ENCODE results near the gene PAXX.

The PAXX gene

DNA sequence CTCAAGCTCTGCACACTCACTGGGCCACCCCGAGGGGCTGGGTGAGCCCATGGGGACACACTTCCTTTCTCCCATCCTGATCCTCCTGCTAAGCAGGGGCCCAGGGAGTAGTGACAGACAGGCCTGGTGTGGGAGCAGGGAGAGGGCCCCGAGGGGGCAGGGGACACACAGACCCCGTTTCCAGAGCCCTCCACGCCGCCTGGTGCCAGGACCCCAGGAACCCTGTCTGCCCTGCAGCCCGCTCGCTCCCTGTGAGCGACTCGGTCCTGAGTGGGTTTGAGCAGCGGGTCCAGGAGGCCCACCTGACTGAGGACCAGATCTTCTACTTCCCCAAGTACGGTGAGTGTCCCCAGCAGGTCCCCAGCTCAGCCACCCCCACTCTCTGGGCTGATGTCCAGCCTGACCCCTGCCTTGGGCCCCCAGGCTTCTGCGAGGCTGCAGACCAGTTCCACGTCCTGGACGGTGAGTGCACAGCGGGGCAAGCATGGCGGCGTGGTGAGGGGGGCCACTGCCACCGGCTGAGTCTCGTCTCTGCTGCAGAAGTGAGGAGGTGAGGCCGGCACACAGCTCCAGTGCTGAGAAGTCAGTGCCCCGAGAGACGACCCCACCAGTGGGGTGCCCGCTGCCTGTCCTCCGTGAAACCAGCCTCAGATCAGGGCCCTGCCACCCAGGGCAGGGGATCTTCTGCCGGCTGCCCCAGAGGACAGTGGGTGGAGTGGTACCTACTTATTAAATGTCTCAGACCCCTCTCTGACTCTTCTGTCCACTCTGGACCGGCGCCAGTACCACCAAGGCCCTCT, 45.8 kb upstream of the PAXX start:
- Histone ChIP-seq H3K4me3 (no peak overlapping the region), H3K4me1 (peaks cover 35 to 67% (median 55%) of the 10 kb centered on the region in 10 experiments), H3K4me2 (peak overlapping the region in 3 of 11 experiments; percentile 39 to 65 (median 57); a peak in 3 of 22 replicates), H3K27me3 (no peaks in the 10 kb centered on the region), H4K20me1 (peaks cover 24 to 29% (median 27%) of the 10 kb centered on the region in 11 experiments; a peak in 21 of 22 replicates), H3K36me3 (peaks cover 16 to 22% (median 19%) of the 10 kb centered on the region in 11 experiments), H3K9ac (peak overlapping the region in 3 of 11 experiments; percentile 9 to 23 (median 21); a peak in 3 of 22 replicates), H3K9me3 (replicated peaks in 1 of 11) (no peaks in the 10 kb centered on the region), H3K27ac (no peak overlapping the region)
- no peak for TF ChIP-seq Cebpa-rat (IDR thresholded peaks at IDR 0.05)

DNA sequence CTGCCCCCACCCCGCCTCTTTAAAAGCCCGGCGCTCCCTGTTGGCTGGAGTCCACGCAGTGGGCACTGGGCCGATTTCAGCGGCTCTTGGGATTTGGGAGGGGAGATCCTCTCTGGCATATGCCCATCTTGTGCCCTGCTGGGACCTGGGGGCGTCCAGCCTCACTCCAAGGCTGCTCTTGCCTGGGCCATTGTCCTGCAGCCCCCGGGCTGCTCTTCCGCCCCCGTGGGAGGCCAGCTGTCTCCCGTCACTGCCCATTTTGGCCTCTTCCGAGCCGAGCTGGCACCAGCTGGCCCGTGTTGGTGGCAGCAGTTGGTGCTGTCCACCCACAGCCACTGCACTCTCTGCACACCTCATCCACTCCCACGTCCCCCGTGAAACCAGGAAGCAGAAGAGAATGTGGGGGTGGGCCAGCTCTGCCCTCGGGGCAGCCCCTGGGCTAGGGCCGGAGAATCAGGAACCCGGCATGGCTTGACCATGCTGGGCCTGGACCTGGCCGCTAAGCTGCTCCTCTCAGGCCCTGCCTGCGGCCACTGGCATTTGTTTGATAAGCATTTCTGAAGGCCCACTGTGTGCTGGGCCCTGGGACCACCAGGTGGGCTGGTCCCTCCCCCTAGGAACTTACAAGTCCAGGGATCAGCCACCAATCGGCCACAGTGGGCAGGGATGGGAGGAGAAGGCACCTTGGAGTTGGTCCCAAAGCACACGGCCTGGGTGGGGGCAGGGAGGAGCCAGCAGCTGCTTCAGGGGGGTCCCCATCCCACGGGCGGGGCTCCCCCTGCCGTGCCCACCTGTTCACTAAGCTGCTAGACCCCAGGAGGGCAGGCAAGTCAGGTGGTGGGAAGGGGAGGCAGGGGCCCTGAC, 45.0 kb upstream of the PAXX start:
- TF ChIP-seq Cebpa-rat (IDR thresholded peaks at IDR 0.05) = no peak
- peak overlapping the region in 4 of 11 experiments; percentile 3 to 65 (median 42); a peak in 5 of 22 replicates for H3K4me2 ChIP-seq

DNA sequence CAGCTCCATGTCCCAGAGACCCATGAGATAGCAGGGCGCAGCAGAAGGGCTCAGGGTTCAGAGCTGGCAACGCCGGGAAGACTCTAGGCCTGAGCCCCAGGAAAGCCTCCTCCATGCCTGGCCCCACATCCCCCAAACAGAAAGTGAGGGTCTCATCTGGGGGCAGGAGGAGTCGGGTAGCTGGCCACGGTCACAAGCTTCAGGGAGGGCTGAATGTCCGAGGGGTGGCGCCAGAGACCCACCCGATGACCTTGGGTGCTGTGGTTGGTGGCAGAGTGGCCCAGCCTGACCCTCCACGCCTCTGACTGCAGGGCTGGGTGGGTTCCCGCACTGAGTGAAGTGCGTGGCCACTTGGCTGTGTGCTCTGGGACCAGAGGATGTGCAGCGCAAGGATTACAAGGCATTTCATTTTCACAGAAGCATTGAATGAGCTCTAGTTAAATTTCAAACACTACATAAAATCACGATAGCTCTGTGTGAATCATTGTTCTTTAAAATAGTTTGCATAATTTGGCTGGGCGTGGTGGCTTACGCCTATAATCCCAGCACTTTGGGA, 44.2 kb upstream of the PAXX start:
- H3K27ac ChIP-seq = peak overlapping the region in 3 of 11 experiments; percentile 0 to 28 (median 18); a peak in 3 of 22 replicates

More for the DNA sequence above, 45.0 kb upstream of the PAXX start:
- Histone ChIP-seq H3K9ac (peak overlapping the region in 7 of 11 experiments; percentile 3 to 52 (median 23); a peak in 10 of 22 replicates), H3K27me3 (no peaks in the 10 kb centered on the region), H3K4me1 (peaks cover 35 to 63% (median 55%) of the 10 kb centered on the region in 10 experiments), H3K27ac (peak overlapping the region in 3 of 11 experiments; percentile 0 to 28 (median 18); a peak in 3 of 22 replicates), H4K20me1 (peaks cover 15 to 21% (median 19%) of the 10 kb centered on the region in 11 experiments; a peak in 21 of 22 replicates), H3K4me3 (no peak overlapping the region), H3K9me3 (replicated peaks in 1 of 11) (no peaks in the 10 kb centered on the region), H3K36me3 (peaks cover 7 to 14% (median 11%) of the 10 kb centered on the region in 11 experiments)

DNA sequence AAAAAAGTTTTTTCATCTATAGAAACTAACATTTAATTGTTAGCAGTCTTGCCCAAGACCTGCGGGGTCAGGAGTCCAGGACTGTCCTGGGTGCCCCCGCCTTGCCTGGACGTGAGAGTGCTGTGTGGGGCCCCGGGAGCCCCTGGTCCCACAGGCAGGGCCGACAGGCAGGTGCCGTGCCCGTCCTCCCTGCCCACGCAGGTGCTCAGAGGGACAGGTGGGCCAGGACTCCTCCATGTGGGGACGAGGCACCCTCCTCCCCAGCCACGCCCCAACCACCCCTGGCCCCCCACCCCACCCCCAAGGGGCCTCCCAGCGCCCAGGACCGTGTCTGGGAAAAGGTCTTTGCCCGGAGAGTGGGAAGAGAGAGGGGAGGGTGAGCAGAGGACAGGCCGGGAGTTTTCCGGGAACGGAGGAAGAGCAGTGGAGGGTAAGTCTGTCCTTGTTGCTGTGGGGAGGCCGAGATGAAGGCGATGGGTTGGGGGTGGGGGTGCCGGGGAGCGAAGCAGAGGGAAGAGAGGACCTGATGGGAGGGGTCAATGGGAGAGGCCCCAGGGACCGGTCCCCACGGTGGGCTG, 42.9 kb upstream of the PAXX start:
- Histone ChIP-seq H4K20me1 (peaks cover 0 to under 1% (median 0%) of the 10 kb centered on the region in 11 experiments; a peak in 2 of 22 replicates), H3K4me1 (peaks cover 24 to 51% (median 42%) of the 10 kb centered on the region in 10 experiments), H3K9ac (peak overlapping the region; percentile 64 to 81 (median 76)), H3K4me3 (peak overlapping the region; percentile 59 to 76 (median 66)), H3K36me3 (no peaks in the 10 kb centered on the region), H3K9me3 (replicated peaks in 1 of 11) (no peaks in the 10 kb centered on the region), H3K27me3 (no peaks in the 10 kb centered on the region), H3K27ac (peak overlapping the region; percentile 63 to 76 (median 70); a peak in 21 of 22 replicates), H3K4me2 (peak overlapping the region; percentile 82 to 99 (median 94))
- no peak for TF ChIP-seq Cebpa-rat (IDR thresholded peaks at IDR 0.05)

More for the DNA sequence above, 44.2 kb upstream of the PAXX start:
- no peaks in the 10 kb centered on the region for H3K27me3 ChIP-seq
- H4K20me1 ChIP-seq = peaks cover 8 to 13% (median 11%) of the 10 kb centered on the region in 11 experiments; a peak in 20 of 22 replicates
- H3K4me2 ChIP-seq = peak overlapping the region in 6 of 11 experiments; percentile 3 to 65 (median 20); a peak in 5 of 22 replicates
- H3K4me3 ChIP-seq = no peak overlapping the region
- TF ChIP-seq Cebpa-rat (IDR thresholded peaks at IDR 0.05) = no peak
- no peaks in the 10 kb centered on the region for H3K9me3 ChIP-seq (replicated peaks in 1 of 11)
- peak overlapping the region in 6 of 11 experiments; percentile 3 to 52 (median 24); a peak in 6 of 22 replicates for H3K9ac ChIP-seq
- H3K36me3 ChIP-seq = peaks cover 0 to 6% (median 3%) of the 10 kb centered on the region in 11 experiments; a peak in 12 of 22 replicates
- peaks cover 31 to 56% (median 48%) of the 10 kb centered on the region in 10 experiments for H3K4me1 ChIP-seq

DNA sequence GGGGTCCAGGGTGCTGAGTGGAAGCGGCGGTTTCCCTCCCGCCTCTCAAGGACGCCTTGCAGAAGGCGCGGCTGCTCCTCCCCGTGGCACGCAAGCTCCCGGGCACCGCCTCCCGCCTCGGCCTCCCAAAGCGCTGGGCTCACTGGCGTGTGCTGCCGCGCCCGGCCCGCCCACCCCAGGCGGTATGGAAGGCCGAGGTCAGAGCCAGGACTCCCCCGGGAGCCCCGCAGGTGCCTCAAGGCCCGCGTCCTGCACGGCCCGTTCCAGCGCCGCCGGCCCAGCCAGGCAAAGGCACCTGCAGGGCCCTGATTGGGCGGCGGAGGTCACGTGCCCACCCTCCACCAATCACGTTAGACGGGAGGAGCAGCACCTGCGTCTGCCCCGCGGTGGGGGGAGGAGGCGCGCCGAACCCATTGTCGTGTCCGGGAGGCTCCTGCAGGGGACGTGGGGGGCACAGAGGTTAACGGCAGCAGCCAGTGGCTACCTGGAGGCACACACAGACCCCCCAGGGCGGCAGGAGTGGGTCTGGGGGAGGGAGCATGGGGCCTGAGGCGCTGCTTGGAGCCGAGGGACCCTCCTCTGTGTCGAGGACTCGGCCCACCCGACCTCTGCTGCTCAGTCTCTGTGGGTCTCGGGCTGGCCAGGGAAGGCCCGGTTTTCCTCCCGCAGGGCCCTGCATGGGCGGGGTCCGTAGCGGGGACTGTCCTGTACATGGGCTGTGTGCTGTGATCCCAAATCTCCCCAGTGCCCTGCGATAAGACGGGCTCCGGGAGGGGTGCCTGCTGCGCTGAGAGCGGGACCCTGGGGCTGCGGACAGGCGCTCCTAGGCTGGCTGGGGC, 42.2 kb upstream of the PAXX start:
- Histone ChIP-seq H3K27ac (peak overlapping the region; percentile 63 to 76 (median 70)), H3K27me3 (no peaks in the 10 kb centered on the region), H3K9ac (peak overlapping the region; percentile 64 to 81 (median 76))

DNA sequence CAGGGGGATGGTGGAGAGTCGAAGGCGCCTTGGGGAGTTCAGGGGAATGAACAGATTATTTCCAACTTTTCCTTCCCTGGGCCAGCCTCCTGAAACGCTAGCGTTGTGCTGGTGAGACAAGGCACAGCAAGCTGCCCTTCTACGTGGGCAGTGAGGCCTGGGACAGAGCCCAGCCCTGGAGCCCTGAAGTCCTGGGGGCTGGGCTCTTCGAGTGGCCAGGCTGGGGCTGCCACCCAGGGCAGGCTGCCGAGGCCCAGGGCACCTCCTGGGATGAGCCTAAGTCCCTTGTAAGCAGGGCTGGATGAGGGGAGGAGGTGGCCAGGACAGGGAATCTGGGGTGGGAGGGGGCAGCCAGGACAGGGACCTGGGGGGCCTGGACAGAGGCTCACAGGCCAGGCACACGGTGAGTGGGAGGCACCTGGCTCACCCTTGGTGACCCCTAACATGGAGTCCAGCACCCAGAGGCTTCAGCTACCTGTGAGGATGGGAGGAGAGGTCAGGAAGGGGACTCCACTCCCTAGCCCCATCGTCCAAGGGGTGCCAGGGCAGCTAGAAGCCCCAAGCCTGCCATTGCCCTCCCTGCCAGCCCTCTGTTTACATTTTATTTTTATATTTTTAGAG, 41.5 kb upstream of the PAXX start:
- no peaks in the 10 kb centered on the region; a peak in 1 of 22 replicates for H4K20me1 ChIP-seq
- no peaks in the 10 kb centered on the region for H3K9me3 ChIP-seq (replicated peaks in 1 of 11)
- H3K27ac ChIP-seq = peak overlapping the region; percentile 63 to 76 (median 70)
- peaks cover 14 to 40% (median 31%) of the 10 kb centered on the region in 10 experiments for H3K4me1 ChIP-seq
- H3K27me3 ChIP-seq = no peaks in the 10 kb centered on the region
- TF ChIP-seq Cebpa-rat (IDR thresholded peaks at IDR 0.05) = no peak
- H3K9ac ChIP-seq = peak overlapping the region; percentile 64 to 81 (median 76)
- no peaks in the 10 kb centered on the region for H3K36me3 ChIP-seq
- peak overlapping the region; percentile 82 to 99 (median 94) for H3K4me2 ChIP-seq
- H3K4me3 ChIP-seq = peak overlapping the region; percentile 59 to 76 (median 66)

More for the DNA sequence above, 42.2 kb upstream of the PAXX start:
- H3K4me1 ChIP-seq = peaks cover 21 to 48% (median 39%) of the 10 kb centered on the region in 10 experiments
- H3K36me3 ChIP-seq = no peaks in the 10 kb centered on the region
- no peaks in the 10 kb centered on the region for H3K9me3 ChIP-seq (replicated peaks in 1 of 11)
- peak overlapping the region; percentile 82 to 99 (median 94) for H3K4me2 ChIP-seq
- no peak for TF ChIP-seq Cebpa-rat (IDR thresholded peaks at IDR 0.05)
- no peaks in the 10 kb centered on the region; a peak in 1 of 22 replicates for H4K20me1 ChIP-seq
- peak overlapping the region; percentile 59 to 76 (median 66) for H3K4me3 ChIP-seq

All from BLaER1 treated with 17β-estradiol and CSF1 and Interleukin-3, amounts not matched to agents 10 nM and 100 nM (cell line).